Liver (tissue), 3 donors: ENCODE results near the gene MED12L.

ENCODE experiments used
- EGR1 ChIP-seq, 2 donors: IDR thresholded peaks; 2 replicates each; pipeline ENCODE4 v1.6.1; 2016 to 2018; ENCODE audit warnings: antibody characterized with exemption in 2 of 2, low read depth in 2 of 2
- FOXA1 ChIP-seq: IDR thresholded peaks from 2 replicates; pipeline ENCODE4 v1.6.1; 2016; ENCODE audit warnings: antibody characterized with exemption
- GABPA ChIP-seq, 2 donors: IDR thresholded peaks in 1 of 2; conservative IDR thresholded peaks in 1 of 2; 2 replicates each; pipeline ENCODE4 v1.6.1; 2016; ENCODE audit warnings: antibody characterized with exemption in 2 of 2, mild to moderate bottlenecking in 1 of 2, moderate library complexity in 1 of 2
- JUND ChIP-seq, 2 donors: IDR thresholded peaks; 2 replicates each; pipeline ENCODE4 v1.6.1; 2016; ENCODE audit warnings: antibody characterized with exemption in 2 of 2
- MAX ChIP-seq: IDR thresholded peaks from 2 replicates; pipeline ENCODE4 v1.6.1; 2016; ENCODE audit warnings: antibody characterized with exemption
- RAD21 ChIP-seq, 2 donors: IDR thresholded peaks; 2 replicates each; pipeline ENCODE4 v1.6.1; 2016; ENCODE audit warnings: antibody characterized with exemption in 2 of 2, mild to moderate bottlenecking in 2 of 2
- TAF1 ChIP-seq: conservative IDR thresholded peaks from 2 replicates; pipeline ENCODE4 v1.6.1; 2016; ENCODE audit warnings: antibody characterized with exemption, mild to moderate bottlenecking
- TF ChIP-seq, protein P1 (sequence below): fragments of 150-350 bp; IDR thresholded peaks from 2 replicates; pipeline ENCODE4 v1.5.1; 2017; ENCODE audit warnings: improper control_type of control experiment, low read depth, low read length; ENCODE audit not compliant: missing input control
- TF ChIP-seq, protein P2 (sequence below): IDR thresholded peaks from 2 replicates; pipeline ENCODE4 v1.6.1; 2016; ENCODE audit warnings: antibody characterized with exemption, mild to moderate bottlenecking
- TF ChIP-seq, protein P3 (sequence below): IDR thresholded peaks from 2 replicates; pipeline ENCODE4 v1.6.1; 2016; ENCODE audit warnings: antibody characterized with exemption
- donor health status: healthy.
- donor health status: healthy.

- TF ChIP-seq, protein P1, sequence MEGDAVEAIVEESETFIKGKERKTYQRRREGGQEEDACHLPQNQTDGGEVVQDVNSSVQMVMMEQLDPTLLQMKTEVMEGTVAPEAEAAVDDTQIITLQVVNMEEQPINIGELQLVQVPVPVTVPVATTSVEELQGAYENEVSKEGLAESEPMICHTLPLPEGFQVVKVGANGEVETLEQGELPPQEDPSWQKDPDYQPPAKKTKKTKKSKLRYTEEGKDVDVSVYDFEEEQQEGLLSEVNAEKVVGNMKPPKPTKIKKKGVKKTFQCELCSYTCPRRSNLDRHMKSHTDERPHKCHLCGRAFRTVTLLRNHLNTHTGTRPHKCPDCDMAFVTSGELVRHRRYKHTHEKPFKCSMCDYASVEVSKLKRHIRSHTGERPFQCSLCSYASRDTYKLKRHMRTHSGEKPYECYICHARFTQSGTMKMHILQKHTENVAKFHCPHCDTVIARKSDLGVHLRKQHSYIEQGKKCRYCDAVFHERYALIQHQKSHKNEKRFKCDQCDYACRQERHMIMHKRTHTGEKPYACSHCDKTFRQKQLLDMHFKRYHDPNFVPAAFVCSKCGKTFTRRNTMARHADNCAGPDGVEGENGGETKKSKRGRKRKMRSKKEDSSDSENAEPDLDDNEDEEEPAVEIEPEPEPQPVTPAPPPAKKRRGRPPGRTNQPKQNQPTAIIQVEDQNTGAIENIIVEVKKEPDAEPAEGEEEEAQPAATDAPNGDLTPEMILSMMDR: no peak
- no peak for TF ChIP-seq MAX
- no peak for TF ChIP-seq RAD21 (IDR thresholded peaks at IDR 0.05)
- TF ChIP-seq GABPA (IDR thresholded peaks at IDR 0.05 in 1 of 2, conservative IDR thresholded peaks at IDR 0.05 in 1 of 2): no peak
- no peak for TF ChIP-seq JUND (IDR thresholded peaks at IDR 0.05)
- no peak for TF ChIP-seq TAF1
- no peak for TF ChIP-seq FOXA1
- no peak for TF ChIP-seq EGR1 (IDR thresholded peaks at IDR 0.05; ENCODE audit: low read depth in 2 of 2)
- TF ChIP-seq, protein P2, sequence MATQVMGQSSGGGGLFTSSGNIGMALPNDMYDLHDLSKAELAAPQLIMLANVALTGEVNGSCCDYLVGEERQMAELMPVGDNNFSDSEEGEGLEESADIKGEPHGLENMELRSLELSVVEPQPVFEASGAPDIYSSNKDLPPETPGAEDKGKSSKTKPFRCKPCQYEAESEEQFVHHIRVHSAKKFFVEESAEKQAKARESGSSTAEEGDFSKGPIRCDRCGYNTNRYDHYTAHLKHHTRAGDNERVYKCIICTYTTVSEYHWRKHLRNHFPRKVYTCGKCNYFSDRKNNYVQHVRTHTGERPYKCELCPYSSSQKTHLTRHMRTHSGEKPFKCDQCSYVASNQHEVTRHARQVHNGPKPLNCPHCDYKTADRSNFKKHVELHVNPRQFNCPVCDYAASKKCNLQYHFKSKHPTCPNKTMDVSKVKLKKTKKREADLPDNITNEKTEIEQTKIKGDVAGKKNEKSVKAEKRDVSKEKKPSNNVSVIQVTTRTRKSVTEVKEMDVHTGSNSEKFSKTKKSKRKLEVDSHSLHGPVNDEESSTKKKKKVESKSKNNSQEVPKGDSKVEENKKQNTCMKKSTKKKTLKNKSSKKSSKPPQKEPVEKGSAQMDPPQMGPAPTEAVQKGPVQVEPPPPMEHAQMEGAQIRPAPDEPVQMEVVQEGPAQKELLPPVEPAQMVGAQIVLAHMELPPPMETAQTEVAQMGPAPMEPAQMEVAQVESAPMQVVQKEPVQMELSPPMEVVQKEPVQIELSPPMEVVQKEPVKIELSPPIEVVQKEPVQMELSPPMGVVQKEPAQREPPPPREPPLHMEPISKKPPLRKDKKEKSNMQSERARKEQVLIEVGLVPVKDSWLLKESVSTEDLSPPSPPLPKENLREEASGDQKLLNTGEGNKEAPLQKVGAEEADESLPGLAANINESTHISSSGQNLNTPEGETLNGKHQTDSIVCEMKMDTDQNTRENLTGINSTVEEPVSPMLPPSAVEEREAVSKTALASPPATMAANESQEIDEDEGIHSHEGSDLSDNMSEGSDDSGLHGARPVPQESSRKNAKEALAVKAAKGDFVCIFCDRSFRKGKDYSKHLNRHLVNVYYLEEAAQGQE: no peak
- TF ChIP-seq, protein P3, sequence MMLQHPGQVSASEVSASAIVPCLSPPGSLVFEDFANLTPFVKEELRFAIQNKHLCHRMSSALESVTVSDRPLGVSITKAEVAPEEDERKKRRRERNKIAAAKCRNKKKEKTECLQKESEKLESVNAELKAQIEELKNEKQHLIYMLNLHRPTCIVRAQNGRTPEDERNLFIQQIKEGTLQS: no peak
Observed at GRCh38 chr3:151483961-151484520, 398.6 kb downstream of the MED12L start.
